Measurements from ENCODE around the gene CDKN1C.

CDKN1C gene

DNA sequence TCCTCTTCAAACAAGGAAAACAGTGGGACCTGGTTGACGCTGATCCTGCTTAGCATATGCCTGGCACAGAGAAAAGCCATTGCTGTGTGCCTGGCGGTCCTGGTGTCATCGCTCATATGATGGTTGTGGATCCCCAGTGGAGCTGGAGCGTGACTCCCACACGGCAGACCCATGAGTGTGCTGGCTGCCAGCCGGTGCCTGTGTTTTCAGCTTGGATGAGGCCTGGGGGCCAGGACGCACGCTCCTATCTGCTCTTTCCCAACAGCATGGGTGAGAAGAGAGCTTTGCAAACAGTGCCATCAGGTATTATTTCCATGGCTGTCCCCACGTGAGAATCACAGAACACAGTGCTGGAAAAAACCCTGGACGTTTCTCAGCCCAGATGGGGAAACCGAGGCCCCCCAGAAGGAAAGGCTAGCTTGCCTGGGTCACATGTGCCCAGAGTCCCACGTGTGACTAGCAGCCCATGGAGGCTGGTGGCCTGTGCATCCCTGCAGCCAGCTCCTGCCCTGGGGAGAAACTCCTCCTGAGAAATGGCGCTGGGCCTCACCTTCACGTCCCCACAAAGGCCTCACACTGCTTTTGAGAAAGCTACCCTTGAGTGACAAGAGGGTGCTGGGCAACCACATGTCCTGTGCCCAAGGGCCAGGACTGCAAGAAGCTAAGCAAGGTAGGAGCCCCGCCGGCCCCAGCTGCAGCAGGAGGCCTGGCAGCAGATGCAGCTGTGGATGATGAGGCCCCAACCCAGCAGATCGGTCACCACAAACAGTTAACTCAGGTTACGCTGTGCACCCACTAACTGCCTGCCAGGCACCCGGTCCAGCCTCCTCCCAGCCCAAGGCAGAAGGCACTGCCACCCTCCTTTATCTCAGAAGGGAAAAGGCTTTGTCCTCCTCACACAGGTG lies 4.2 kb downstream of the CDKN1C start:
- Histone ChIP-seq H3K9me3 (replicated peaks; ENCODE audit: insufficient read depth, low read length) (no peaks in the 10 kb centered on the region), H3K9ac (ENCODE audit: low read length) (no peak overlapping the region), H3F3A (ENCODE audit: insufficient read depth, low read length) (0 out of 2 replicates have a peak, but pooled peaks cover 10% of the 10 kb centered on the region), H3K4me3 (ENCODE audit: low read length) (no peak overlapping the region), H4K20me1 (ENCODE audit: insufficient read depth, low read length) (no peaks in the 10 kb centered on the region), H2AFZ (ENCODE audit: low read length) (no peak overlapping the region), H3K27me3 (replicated peaks; ENCODE audit: insufficient read depth, low read length) (peaks cover 17% of the 10 kb centered on the region), H3K79me2 (ENCODE audit: low read length) (no peaks in the 10 kb centered on the region), H3K36me3 (replicated peaks; ENCODE audit: insufficient read depth, low read length) (no peaks in the 10 kb centered on the region), H3K4me2 (ENCODE audit: low read depth, low read length) (no peak overlapping the region), H3K27ac (ENCODE audit: low read length) (no peak overlapping the region), H3K4me1 (ENCODE audit: low read length) (no peaks in the 10 kb centered on the region), H3K9me2 (replicated peaks; ENCODE audit: insufficient read depth, low read length) (no peaks in the 10 kb centered on the region)
- DNase-seq, result no peak
- no peak for TF ChIP-seq EZH2phosphoT487 (IDR thresholded peaks at IDR 0.05; ENCODE audit: low read length)
- TF ChIP-seq, protein P1, sequence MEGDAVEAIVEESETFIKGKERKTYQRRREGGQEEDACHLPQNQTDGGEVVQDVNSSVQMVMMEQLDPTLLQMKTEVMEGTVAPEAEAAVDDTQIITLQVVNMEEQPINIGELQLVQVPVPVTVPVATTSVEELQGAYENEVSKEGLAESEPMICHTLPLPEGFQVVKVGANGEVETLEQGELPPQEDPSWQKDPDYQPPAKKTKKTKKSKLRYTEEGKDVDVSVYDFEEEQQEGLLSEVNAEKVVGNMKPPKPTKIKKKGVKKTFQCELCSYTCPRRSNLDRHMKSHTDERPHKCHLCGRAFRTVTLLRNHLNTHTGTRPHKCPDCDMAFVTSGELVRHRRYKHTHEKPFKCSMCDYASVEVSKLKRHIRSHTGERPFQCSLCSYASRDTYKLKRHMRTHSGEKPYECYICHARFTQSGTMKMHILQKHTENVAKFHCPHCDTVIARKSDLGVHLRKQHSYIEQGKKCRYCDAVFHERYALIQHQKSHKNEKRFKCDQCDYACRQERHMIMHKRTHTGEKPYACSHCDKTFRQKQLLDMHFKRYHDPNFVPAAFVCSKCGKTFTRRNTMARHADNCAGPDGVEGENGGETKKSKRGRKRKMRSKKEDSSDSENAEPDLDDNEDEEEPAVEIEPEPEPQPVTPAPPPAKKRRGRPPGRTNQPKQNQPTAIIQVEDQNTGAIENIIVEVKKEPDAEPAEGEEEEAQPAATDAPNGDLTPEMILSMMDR (IDR thresholded peaks at IDR 0.05; ENCODE audit: low read length), result no peak
- TF ChIP-seq EZH2 (optimal IDR thresholded peaks at IDR 0.05; ENCODE audit: low read depth, low read length), result no peak

DNA sequence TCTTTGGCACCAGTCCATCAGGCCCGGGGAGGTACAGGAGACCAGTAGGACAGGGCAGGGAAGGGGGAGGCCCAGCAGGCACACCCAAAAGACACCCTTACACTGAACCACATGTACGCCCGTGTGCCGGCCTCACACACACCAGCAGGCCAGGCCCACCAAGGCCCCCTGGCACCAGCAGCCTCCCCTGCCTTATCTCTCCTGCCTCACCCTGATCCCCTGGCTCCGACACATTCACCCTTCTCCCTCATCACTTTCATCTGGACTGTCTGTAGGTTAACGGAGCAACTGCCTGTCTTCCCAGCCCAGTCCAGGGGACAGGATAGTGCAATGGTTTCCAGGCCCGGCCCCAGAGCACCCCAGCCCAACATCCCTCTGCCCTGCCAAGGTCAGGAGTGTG lies 4.9 kb downstream of the CDKN1C start:
- Histone ChIP-seq H4K20me1 (ENCODE audit: insufficient read depth, low read length) (no peaks in the 10 kb centered on the region), H3K4me2 (ENCODE audit: low read depth, low read length) (no peak overlapping the region), H3K27ac (ENCODE audit: low read length) (no peak overlapping the region), H3K27me3 (replicated peaks; ENCODE audit: insufficient read depth, low read length) (peaks cover 17% of the 10 kb centered on the region), H3F3A (ENCODE audit: insufficient read depth, low read length) (0 out of 2 replicates have a peak, but pooled peaks cover 10% of the 10 kb centered on the region), H3K4me3 (ENCODE audit: low read length) (no peak overlapping the region), H3K79me2 (ENCODE audit: low read length) (no peaks in the 10 kb centered on the region), H3K36me3 (replicated peaks; ENCODE audit: insufficient read depth, low read length) (no peaks in the 10 kb centered on the region), H3K4me1 (ENCODE audit: low read length) (no peaks in the 10 kb centered on the region), H3K9me2 (replicated peaks; ENCODE audit: insufficient read depth, low read length) (no peaks in the 10 kb centered on the region), H2AFZ (ENCODE audit: low read length) (no peak overlapping the region), H3K9ac (ENCODE audit: low read length) (no peak overlapping the region), H3K9me3 (replicated peaks; ENCODE audit: insufficient read depth, low read length) (no peaks in the 10 kb centered on the region)
- DNase-seq, result no peak
- no peak for TF ChIP-seq EZH2phosphoT487 (IDR thresholded peaks at IDR 0.05; ENCODE audit: low read length)
- TF ChIP-seq EZH2 (optimal IDR thresholded peaks at IDR 0.05; ENCODE audit: low read depth, low read length), result no peak
- TF ChIP-seq, protein P1 (IDR thresholded peaks at IDR 0.05; ENCODE audit: low read length), result no peak

DNA sequence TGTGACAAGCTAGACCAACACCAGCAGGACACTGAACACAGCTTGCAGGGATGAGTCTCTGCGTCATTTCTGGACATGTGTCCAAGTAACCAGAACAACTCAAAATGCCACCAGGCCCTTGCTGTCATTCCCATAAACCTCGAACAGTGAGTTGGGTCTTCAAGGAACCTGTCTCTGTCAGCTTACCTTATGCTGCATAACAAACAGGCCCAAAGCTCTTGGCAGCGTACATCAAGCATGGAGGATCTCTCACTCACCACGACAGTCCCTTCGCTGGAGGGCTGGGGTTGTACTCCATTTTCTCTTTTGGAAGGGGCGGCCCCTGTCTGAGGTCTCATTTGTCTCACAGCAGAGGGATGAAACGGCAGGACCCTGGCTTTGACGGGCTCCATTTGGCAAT lies 6.8 kb downstream of the CDKN1C start:
- Histone ChIP-seq H3K4me1 (ENCODE audit: low read length) (no peaks in the 10 kb centered on the region), H2AFZ (ENCODE audit: low read length) (no peak overlapping the region), H3K4me2 (ENCODE audit: low read depth, low read length) (no peak overlapping the region), H3K79me2 (ENCODE audit: low read length) (no peaks in the 10 kb centered on the region), H3K4me3 (ENCODE audit: low read length) (no peak overlapping the region), H3F3A (ENCODE audit: insufficient read depth, low read length) (0 out of 2 replicates have a peak, but pooled peaks cover 9% of the 10 kb centered on the region), H3K27ac (ENCODE audit: low read length) (no peak overlapping the region), H4K20me1 (ENCODE audit: insufficient read depth, low read length) (no peaks in the 10 kb centered on the region), H3K27me3 (replicated peaks; ENCODE audit: insufficient read depth, low read length) (peaks cover 16% of the 10 kb centered on the region), H3K9me3 (replicated peaks; ENCODE audit: insufficient read depth, low read length) (no peaks in the 10 kb centered on the region), H3K36me3 (replicated peaks; ENCODE audit: insufficient read depth, low read length) (no peaks in the 10 kb centered on the region), H3K9me2 (replicated peaks; ENCODE audit: insufficient read depth, low read length) (no peaks in the 10 kb centered on the region), H3K9ac (ENCODE audit: low read length) (no peak overlapping the region)
- TF ChIP-seq, protein P1 (IDR thresholded peaks at IDR 0.05; ENCODE audit: low read length), result no peak
- TF ChIP-seq EZH2phosphoT487 (IDR thresholded peaks at IDR 0.05; ENCODE audit: low read length) (no peak), EZH2 (optimal IDR thresholded peaks at IDR 0.05; ENCODE audit: low read depth, low read length) (no peak)
- DNase-seq, result no peak

Data from MM.1S (cell line).